GM19025 (cell line): ENCODE data around the gene EIF3D.

Experiments used
- ATAC-seq: cut with Tn5 transposase; IDR thresholded peaks from one replicate; pipeline ENCODE4 v1.9.1; 2021; ENCODE audit warnings: mild to moderate bottlenecking, low read depth, moderate library complexity; ENCODE audit not compliant: unreplicated experiment

The EIF3D gene

GRCh38 chr22:36510384-36510783 is 18.6 kb downstream of the EIF3D start:
- no peak for ATAC-seq

DNA sequence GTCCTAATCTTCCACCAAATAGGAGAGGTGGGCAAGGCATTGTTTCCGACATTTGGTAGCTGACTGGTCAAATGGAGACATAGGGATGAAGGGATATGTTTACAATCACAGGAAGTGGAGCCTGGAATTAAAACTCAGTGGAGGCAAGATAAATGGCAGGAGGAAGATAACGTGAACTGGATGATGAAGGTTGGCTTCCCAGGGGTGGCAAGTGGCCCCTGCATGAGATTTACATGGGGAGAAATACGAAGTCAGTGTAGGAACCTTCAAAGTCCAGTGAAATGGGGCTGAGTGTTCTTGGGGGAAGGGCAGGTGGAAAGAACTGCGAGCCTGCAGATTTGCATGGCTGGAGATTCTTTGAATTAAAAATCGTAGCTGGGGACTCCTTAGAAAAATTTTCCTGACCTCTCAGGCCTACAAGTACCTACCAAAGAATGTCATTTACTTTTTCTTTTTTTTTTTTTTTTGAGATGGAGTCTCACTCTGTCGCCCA is 21.4 kb downstream of the EIF3D start:
- no peak for ATAC-seq

DNA sequence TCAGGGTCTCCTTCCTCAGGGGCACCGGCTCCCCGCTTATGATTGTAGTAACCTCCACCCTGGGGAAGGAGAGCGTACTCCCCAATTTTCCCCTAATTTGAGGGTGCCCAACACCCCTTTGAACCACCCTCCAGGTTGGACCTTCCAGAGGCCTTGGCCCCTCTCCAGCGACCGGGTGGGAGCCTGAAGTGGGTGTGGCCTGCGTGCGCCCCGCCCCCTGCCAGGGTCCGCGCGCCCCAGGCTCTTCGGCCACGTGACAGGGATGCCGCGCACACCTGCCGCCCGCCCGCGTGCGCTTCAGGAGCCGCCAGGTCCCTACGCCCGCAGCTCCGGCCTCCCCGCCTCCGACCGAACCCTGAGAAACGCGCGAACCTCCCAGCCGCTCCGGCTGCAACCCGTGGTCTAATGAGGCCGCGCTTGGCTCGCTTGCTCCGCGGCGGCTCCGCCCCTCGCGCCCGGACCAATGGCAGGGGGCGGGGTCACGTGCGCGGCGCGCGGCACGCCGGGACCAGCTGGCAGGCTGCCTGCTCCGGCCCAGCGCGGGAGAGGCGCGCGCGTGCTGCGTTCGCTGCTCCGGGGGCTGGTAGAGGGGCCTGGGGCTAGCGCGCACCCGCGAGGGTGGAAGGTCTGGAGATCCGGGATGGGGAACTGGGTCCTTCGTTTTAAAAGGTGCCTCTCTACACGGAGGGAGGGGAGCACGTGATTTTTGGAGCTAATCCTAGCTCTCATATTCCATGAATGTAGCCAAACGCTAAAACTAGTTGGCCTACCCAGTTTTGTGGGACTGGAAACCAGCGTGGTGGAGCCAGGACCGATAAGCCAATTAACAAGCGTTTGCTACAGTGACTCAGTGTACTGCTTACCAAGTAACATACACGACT is 22.1 kb downstream of the EIF3D start, which contains the start of gene FOXRED2:
Gene FOXRED2, minus strand, starts transcription at position 404 of the 881 bp plus-strand sequence. CDS start 618 bp downstream, outside the sequence.
- ATAC-seq, result peak; percentile 78

GRCh38 chr22:36505998-36506635 is 22.8 kb downstream of the EIF3D start:
- no peak for ATAC-seq

- ATAC-seq, result no peak
Measured at GRCh38 chr22:36497910-36498665, 30.9 kb downstream of the EIF3D start.

GRCh38 chr22:36493690-36494110 is 35.3 kb downstream of the EIF3D start:
- ATAC-seq, result no peak

DNA sequence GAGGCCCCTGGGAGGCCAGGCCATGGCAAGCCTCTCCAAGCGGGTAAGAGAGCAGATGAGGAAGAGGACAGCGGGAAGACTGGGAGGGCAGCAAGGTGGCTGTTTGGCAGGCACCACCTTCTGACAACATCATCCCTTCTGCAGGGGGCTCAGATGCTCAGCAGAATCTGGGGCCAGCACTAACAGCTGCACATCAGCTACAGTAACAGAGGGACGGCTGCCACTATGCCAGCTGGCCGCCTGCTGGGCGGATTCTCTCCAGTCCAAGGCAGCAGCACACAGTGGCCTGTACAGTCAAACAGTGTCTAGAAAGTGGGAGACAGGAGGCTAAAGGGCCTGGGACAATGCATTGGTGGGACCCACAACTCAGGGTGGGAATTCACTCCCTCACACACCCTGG is 36.9 kb downstream of the EIF3D start:
- ATAC-seq, result no peak

DNA sequence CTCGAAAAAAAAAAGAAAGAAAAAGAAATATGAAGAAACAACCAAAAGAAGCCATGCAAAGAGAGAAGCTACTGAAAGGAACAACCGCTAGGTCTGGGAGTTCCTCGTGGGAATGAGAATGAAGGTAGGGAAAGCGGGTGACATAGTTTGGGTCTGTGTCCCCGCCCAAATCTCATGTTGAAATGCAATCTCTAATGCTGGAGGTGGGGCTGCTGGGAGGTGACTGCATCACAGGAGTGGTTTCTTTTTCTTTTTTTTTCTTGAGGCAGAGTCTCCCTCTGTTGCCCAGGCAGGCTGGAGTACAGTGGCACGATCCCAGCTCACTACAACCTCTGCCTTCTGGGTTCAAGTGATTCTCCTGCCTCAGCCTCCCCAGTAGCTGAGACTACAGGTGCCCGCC is 37.8 kb downstream of the EIF3D start:
- no peak for ATAC-seq

DNA sequence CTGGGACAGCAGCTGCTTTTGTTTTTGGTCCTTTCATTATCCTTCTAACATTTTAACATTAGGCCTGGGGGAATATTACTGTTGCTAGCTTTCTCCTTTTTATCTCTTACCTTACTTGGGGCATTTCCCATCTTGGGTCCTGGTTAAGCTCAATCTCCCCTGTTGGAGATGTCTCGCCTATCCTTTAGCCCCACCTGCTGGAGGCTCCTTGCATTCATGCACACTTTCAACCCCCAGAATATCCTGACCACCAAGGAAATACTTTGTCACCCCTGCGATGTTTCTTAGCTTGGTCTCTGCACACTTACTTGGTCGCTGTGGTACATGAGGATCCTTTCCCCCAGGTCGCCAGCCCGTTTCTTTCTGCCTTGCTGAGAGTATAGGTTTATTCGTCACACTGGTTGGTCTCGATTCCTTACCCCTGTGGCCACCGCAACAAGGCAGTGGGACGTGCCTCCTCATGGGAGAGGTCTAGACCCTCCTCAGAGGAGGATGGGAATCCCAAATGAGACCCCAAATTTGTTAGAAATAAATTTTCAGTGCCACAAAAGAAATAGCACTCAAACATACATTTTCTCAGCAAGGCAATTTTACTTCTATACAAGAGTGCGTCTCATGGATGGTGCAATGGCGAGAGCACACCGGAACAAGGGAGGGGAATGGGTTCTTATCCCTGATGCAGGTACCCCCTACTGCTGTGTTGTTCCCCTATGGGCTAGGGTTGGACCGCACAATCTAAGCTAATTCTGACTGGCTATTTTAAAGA is 42.2 kb downstream of the EIF3D start:
- ATAC-seq, result no peak

DNA sequence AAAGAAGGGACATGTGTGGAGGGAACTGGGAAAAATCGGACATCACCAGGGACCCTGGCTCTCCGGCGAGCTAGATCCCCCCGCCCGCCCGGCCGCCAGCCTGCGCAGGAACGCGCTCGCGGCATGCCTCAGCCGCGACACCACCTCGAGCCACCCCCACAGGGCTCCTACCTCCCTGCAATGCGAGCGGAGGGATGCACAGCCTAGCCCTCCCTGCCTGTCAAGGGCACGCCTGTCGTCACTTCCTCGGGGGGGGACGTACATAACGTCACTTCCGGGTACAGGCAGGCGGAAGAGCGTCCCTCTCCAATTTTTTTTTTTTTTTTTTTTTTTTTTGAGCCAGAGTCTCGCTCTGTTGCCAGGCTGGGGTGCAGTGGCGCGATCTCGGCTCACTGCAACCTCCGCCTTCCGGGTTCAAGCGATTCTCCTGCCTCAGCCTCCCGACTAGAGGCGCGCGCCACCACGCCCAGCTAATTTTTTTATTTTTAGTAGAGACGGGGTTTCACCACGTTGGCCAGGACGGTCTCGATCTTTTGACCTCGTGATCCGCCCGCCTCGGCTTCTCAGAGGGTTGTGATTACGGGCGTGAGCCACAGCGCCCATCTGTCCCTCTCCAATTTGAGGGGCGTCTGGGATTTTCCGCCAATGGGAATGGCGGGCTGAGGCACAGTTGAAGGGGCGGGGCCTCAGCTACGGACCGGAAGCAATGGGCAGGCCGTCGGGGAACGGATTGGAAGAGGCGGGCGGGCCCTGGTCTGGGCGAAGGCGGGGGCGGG is 47.4 kb downstream of the EIF3D start, which contains the start of gene TXN2:
Gene TXN2, minus strand, starts transcription at position 248 of the 776 bp plus-strand sequence. CDS start 803 bp downstream, outside the sequence.
- ATAC-seq, result peak; percentile 75

- ATAC-seq, result no peak
Measured at GRCh38 chr22:36480941-36481392, 48.0 kb downstream of the EIF3D start.

GRCh38 chr22:36478966-36479365 is 50.0 kb downstream of the EIF3D start:
- ATAC-seq, result no peak

DNA sequence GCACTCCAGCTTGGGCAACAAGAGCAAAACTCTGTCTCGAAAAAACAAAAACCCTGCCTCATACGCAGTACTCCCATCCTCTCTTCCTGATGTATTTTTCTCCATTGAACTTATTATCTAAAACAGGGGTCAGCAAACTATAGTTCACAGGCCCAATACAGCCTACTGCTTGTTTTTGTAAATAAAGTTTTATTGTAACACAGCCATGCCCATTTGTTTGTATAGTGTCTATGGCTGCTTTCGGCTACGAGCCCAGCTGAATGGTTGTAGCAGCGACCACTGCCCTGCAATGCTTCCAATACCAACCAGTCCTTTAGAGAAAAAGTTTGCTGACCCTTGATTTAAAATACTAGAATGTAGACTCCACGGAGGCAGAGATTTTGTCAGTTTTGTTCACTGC is 53.6 kb downstream of the EIF3D start:
- ATAC-seq, result no peak

GRCh38 chr22:36472689-36473088 is 56.3 kb downstream of the EIF3D start:
- ATAC-seq, result no peak

DNA sequence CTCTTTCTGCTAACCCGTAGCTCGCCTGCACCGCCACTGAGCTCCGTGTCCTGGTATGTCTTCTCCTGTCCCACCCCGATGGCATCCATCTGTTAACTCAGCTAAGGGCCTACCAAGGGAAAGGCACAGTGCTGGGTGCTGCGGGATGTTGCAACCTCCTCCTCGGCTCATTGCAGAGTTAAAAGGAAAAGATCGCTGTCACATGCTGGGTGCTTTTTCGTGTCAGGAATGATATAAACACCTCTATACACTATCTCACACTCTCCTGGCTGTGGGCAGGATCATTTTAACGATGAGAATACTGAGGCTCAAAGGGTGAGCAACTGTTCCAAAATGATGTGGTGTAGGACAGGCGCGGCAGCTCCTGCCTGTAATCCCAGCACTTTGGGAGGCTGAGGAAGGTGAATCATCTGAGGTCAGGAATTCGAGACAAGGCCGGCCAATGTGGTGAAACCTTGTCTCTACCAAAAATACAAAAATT is 57.6 kb downstream of the EIF3D start:
- ATAC-seq, result no peak

GRCh38 chr22:36470994-36471331 is 58.0 kb downstream of the EIF3D start:
- ATAC-seq, result no peak

DNA sequence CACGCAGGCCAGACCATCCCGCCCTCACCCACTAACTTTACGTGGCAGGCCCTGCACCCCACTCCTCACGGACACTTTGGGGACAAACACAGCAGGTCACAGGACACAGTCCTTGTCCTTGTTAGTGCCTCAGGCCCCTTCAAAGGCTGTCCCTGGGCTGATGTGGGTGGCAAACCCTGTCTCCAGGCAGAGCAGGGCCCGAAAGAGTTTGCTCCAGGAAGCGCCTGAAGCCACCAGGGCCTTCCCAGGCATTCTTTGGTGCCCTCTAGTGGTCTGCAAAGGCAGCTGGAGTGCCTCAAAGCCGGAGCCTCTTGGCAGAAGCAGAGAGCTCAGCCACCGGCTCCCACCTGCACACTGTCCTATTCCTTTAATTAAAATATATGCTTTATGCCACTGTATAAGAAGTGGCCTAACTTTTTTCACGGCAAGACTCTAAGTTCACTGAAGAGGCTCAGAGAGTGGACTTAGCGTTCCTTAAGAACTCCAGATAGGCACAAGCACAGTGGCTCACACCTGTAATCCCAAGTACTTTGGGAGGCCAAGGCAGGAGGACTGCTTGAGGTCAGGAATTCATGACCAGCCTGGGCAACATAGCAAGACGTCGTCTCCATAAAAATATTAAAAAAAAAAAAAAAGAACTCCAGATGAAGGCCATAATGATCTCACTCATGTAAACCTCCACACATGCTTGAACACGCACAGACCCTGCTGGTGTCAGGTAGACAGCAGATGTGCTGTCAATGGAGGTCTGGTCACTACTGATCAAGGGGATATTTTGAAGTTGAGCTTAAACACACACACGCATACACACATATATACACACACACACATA is 58.6 kb downstream of the EIF3D start:
- no peak for ATAC-seq

GRCh38 chr22:36469094-36469710 is 59.8 kb downstream of the EIF3D start:
- ATAC-seq, result no peak
